Activated T-cell treated with anti-CD3 and anti-CD28 coated beads, Interleukin-2, amount 50 U/mL, for 4 hours (primary cell): ENCODE measurements around the gene TRDMT1. TPM values are rescaled to one million over a fixed set of nuclear protein-coding genes. Genes with fewer than 3 reads are reported as not detected.

ENCODE experiments used
- ATAC-seq, 2 donors: fragments of 200-7000 bp; cut with Tn5 transposase; one replicate each; pipeline ENCODE4 v1.10.0; 2021
- DNase-seq: peaks from one replicate; pipeline ENCODE4 v3.0.0-alpha.2; 2020
- H3K27me3 Mint-ChIP-seq: one replicate; pipeline ENCODE4 v1.8.0; 2021; ENCODE audit warnings: low read depth, mixed read lengths
- H3K36me3 Mint-ChIP-seq: one replicate; pipeline ENCODE4 v1.8.0; 2022; ENCODE audit warnings: mixed read lengths; ENCODE audit not compliant: insufficient read depth
- H3K4me1 Mint-ChIP-seq: one replicate; pipeline ENCODE4 v1.8.0; 2021; ENCODE audit warnings: low read depth, mixed read lengths
- H3K4me3 Mint-ChIP-seq: one replicate; pipeline ENCODE4 v1.8.0; 2021; ENCODE audit warnings: mild to moderate bottlenecking, moderate library complexity, mixed read lengths
- H3K9me3 Mint-ChIP-seq: one replicate; pipeline ENCODE4 v1.8.0; 2021; ENCODE audit warnings: mixed read lengths
- total RNA-seq, 3 donors: library from RNA; stranded (reverse); gene quantifications; one replicate each; pipeline ENCODE4 v1.2.1, GENCODE V29; 2021

TRDMT1 gene
- total RNA-seq, 3 donors from 2014 or later: 9.1 to 12.1 (median 10.9) TPM

DNA sequence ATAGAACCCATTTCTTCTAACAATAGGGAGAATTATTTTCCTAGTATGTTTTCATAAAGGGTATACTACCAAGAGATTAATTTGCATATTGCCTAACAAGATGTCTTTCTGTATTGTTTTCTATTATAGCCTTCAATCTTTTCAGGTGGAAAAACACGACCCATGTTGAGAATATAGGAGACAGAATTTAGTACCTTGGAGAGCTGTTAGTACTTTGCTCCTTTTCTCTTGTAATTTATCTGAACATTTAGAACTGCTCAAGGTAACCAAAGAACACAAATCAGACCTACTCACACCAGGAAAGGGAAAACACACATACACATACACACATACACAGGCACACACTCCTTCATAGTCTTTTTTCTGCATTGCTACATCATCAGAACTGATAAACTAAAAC, 7.8 kb upstream of the TRDMT1 start:
- Mint-ChIP-seq H3K4me1 (peaks cover 36% of the 10 kb centered on the region), H3K9me3 (no peaks in the 10 kb centered on the region), H3K36me3 (peaks cover 6% of the 10 kb centered on the region), H3K27me3 (no peaks in the 10 kb centered on the region), H3K4me3 (no peak overlapping the region)
- DNase-seq: no peak
- no peak for ATAC-seq

DNA sequence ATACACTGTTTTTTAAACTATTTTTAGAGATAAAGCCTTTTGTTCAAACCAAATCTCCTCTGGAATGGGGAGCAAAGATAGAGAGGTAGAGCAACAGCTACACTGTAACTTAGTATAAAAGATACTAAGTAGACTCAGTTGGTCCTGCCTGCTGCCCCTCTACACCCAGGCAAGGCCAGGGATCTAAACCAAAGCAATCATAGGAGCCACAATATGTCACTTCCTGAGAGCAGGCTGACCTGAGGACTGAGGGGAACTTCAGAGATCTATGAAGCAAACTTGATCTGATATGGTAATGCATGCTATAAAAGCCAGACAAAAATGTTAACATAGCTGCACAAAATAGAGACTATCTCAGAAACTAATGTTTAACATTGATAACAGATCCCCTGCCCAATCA, 7.0 kb upstream of the TRDMT1 start:
- H3K4me3 Mint-ChIP-seq: no peak overlapping the region
- H3K4me1 Mint-ChIP-seq: peaks cover 38% of the 10 kb centered on the region
- no peaks in the 10 kb centered on the region for H3K9me3 Mint-ChIP-seq
- peaks cover 5% of the 10 kb centered on the region for H3K36me3 Mint-ChIP-seq
- DNase-seq (no peak), ATAC-seq (no peak)
- no peaks in the 10 kb centered on the region for H3K27me3 Mint-ChIP-seq

DNA sequence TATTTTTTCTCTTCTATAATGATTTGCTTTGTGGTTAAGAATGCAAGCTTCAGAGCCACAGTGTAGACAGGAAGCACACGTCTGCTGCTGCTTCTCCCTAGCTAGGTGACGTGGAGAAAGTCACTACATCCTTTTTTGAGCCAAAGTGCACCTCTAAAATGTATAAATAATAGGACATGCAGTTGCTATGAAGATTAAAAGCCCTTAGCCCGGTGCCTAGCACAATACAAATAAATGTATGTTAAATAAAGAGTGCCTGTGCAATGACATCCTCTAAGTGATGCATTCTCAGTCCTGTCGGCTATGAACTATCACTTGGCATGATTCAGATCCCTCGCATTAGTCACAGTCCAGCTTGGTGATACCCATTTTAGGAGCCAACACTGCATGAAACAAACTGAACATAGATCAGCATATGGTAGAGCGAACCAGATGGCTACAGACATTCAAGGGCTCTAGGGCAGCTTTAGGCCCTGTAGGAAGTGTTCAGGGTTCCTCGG, 4.8 kb upstream of the TRDMT1 start:
- Mint-ChIP-seq H3K9me3 (no peaks in the 10 kb centered on the region), H3K4me3 (peak overlapping the region; percentile 37), H3K4me1 (peaks cover 45% of the 10 kb centered on the region), H3K27me3 (no peaks in the 10 kb centered on the region), H3K36me3 (no peaks in the 10 kb centered on the region)
- peak; percentile 83 to 87 for ATAC-seq
- peak; percentile 33 for DNase-seq

DNA sequence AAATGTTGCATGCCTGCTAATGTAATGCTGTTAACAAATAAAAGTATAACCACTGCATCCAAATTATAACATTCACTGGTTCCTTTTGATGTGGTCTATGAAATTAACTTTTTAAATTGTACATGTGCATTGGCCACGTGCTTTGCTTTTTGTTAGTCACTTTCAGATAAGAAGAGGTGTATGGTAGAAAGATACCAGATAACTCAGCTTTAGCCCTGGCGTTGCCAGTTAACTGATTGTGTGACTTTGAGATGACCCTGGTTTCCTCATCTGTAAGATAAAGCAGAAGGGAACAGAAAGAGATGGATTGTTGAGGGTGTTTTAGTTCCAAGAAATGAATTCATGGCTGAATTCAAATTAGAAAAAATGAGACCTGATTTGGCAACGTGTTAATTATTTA, 1.9 kb upstream of the TRDMT1 start:
- Mint-ChIP-seq H3K27me3 (no peaks in the 10 kb centered on the region), H3K4me1 (peaks cover 61% of the 10 kb centered on the region), H3K4me3 (no peak overlapping the region), H3K36me3 (no peaks in the 10 kb centered on the region), H3K9me3 (no peaks in the 10 kb centered on the region)
- DNase-seq: no peak
- no peak for ATAC-seq

DNA sequence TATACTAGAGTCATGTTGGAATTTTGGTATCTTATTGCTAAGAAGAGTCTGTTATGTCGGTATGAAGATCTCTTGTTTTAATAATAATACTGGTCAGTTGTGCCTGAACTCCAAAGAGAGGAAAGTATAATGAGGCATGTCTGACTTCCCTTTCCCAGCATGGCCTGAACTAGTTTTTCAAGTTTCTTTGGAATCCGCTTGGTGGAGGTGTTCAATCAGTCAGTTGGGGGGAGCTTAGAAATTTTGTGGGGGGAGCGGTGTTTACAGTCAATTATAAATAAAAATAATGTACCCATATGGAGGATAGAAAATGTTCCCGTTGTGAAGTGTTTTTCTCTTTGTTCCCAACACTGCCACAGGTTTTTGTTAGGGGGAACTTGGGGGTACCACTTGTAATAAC, 1.5 kb upstream of the TRDMT1 start:
- peaks cover 62% of the 10 kb centered on the region for H3K4me1 Mint-ChIP-seq
- no peak for ATAC-seq

DNA sequence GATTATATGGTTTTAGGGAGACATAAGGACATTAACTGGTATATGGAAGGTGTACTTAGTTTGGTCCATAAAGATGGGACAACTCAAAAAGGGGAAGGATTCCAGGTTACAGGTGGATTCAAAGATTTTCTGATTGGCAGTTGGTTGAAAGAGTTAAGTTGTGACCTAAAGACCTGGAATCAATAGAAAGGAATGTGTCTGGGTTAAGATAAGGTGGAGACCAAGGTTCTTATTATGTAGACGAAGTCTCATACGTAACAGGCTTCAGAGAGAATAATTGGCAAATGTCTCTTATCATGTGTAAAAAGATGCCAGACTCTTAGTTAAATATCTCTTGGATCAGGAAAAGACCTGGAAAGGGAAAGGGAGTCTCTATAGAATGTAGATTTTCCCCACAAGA, 1.0 kb upstream of the TRDMT1 start:
- DNase-seq (no peak), ATAC-seq (no peak)
- no peak overlapping the region for H3K4me3 Mint-ChIP-seq
- no peaks in the 10 kb centered on the region for H3K36me3 Mint-ChIP-seq
- H3K27me3 Mint-ChIP-seq: no peaks in the 10 kb centered on the region
- peaks cover 61% of the 10 kb centered on the region for H3K4me1 Mint-ChIP-seq
- H3K9me3 Mint-ChIP-seq: no peaks in the 10 kb centered on the region

More for the DNA sequence above, 1.5 kb upstream of the TRDMT1 start:
- DNase-seq: no peak
- Mint-ChIP-seq H3K27me3 (no peaks in the 10 kb centered on the region), H3K4me3 (no peak overlapping the region), H3K9me3 (no peaks in the 10 kb centered on the region), H3K36me3 (no peaks in the 10 kb centered on the region)

DNA sequence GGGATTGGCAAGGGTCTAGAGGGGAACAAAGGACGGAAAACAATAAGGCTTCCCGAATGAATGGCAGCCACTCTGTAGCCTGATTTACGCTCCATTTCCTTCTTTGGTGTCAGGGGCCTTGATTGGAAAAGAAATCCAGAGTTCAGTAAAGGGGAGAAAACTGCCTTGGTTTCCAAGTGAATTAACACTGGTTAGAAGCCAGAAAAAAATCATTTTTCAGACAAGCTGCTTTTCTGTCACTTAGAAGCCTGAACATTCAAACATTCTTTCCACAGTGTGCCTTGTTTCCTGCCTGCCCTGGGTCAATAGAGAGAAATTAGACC, 283 bp upstream of the TRDMT1 start:
- H3K27me3 Mint-ChIP-seq: no peaks in the 10 kb centered on the region
- no peaks in the 10 kb centered on the region for H3K9me3 Mint-ChIP-seq
- H3K4me3 Mint-ChIP-seq: peak overlapping the region; percentile 95
- DNase-seq: no peak
- no peak for ATAC-seq
- peaks cover 55% of the 10 kb centered on the region for H3K4me1 Mint-ChIP-seq
- H3K36me3 Mint-ChIP-seq: peaks cover 1% of the 10 kb centered on the region

DNA sequence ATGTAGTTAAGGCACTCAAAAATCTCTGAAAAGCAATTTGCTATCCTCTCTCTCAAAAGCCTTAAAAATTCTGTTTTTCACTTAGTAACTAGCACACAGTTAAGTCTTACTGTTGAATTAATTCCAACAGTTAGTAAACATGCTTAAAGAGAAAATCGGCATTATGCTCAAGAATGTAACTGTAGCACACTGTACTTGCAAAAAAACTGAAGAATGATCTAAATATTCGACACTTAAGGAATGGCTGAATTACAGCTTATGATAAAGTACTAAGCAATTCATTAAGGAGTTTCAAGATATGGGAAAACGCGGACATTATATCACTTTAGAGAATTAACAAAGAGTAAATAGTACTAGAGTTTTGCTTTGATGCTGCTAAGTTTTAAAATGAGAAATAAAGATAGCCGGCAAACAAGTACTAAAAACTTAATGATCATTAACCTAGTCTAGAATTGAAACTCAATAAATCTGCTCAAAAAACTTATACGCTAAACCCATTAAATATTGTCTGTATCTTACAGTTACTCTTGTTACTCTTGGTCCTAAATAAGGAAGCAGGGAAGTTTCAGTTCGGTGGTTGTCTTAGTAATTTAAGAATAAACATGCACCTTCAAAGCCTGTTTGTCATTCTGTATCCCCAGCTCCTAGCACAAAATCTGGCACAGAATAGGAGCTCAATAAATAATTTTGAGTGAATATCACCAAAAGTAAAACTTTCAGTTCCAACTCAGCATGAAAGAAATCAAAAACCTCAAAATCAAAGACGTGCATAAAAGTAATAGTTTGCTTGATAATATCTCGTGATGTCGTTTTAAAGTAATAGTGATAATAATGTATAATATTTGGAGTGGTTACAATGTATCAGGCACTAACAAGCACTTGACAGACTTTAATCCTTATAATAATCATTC, 1.2 kb downstream of the TRDMT1 start:
- no peaks in the 10 kb centered on the region for H3K9me3 Mint-ChIP-seq
- no peaks in the 10 kb centered on the region for H3K27me3 Mint-ChIP-seq
- H3K4me1 Mint-ChIP-seq: peaks cover 41% of the 10 kb centered on the region
- H3K36me3 Mint-ChIP-seq: peaks cover 1% of the 10 kb centered on the region
- peak overlapping the region; percentile 95 for H3K4me3 Mint-ChIP-seq
- ATAC-seq (no peak), DNase-seq (no peak)

DNA sequence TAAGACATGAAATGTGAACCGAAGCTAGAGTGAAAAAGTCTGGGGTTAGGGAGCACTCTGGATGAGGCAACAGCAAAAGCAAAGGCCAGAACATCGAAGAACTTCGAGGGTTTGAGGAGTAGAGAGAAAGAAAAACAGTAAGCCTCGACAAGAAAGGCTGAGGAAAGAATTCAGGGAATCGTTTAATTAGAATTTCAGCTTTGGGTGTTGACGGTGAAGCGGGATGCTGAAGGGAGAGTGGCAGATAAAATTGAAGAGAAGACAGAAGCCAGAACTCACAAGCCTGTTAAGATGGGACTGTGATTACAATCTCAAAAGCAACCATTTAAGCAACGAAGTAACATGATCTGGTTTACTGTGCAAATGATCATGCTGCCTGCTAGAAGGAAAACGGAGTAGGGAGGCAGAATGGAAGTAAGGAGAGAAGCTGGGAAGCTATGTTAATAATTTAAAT, 2.1 kb downstream of the TRDMT1 start:
- Mint-ChIP-seq H3K9me3 (no peaks in the 10 kb centered on the region), H3K36me3 (peaks cover 1% of the 10 kb centered on the region), H3K4me3 (peak overlapping the region; percentile 14), H3K27me3 (no peaks in the 10 kb centered on the region), H3K4me1 (peaks cover 37% of the 10 kb centered on the region)
- DNase-seq: no peak
- no peak for ATAC-seq

DNA sequence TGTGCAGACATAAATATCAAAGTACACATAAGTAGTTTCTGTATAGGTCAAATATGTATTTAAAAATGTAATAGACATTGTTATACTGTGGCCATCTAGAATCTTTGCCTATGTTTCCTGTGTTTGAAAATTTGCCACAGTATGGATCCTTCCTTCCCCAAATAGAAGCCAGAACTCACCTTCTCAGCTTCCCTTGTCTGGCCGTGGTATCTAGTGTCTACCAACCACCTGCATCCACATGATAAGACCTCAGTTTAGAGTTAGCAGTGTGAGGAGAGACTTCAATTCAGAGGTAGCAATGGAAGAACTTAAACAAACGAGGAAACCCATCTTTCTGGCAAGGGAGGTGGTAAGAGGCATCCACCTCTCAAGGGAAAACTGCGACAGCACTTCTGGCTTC, 4.9 kb downstream of the TRDMT1 start:
- no peak for ATAC-seq
- Mint-ChIP-seq H3K4me1 (peaks cover 23% of the 10 kb centered on the region), H3K36me3 (peaks cover 9% of the 10 kb centered on the region), H3K27me3 (no peaks in the 10 kb centered on the region), H3K9me3 (no peaks in the 10 kb centered on the region), H3K4me3 (no peak overlapping the region)
- no peak for DNase-seq

DNA sequence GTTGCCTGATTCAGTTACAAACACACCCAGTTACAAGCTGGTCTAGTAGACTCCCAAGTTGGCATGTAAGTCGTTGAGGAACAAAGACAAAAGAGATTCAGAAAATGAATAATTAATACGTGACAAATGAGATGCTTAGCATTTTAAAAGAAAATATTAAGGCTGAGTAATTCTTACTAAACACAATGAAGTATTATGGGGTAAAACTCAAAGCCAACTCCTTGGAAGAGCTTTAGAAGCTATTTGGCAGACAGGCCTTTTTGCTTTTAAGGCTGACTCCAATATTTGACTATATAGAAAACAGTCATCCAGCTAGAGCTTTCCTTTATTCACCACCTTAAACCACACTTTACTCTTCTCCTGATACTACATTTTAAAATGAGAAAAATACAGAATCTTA, 5.4 kb downstream of the TRDMT1 start:
- H3K4me3 Mint-ChIP-seq: no peak overlapping the region
- H3K27me3 Mint-ChIP-seq: no peaks in the 10 kb centered on the region
- peaks cover 21% of the 10 kb centered on the region for H3K4me1 Mint-ChIP-seq
- H3K9me3 Mint-ChIP-seq: no peaks in the 10 kb centered on the region
- DNase-seq (no peak), ATAC-seq (no peak)
- H3K36me3 Mint-ChIP-seq: peaks cover 9% of the 10 kb centered on the region

DNA sequence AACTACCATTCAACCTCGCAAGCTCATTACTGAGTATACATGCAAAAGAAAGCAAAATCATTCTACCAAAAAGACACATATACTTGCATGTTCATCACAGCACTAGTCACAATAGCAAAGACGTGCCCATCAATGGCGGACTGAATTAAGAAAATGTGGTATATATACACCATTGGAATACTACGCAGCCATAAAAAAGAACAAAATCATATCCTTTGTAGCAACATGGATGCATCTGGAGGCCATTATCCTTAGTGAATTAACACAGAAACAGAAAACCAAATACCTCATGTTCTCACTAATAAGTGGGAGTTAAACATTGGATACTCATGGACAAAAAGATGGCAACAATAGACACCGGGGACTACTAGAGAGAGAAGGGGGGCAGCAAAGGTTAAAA, 6.4 kb downstream of the TRDMT1 start:
- H3K4me3 Mint-ChIP-seq: no peak overlapping the region
- ATAC-seq (no peak), DNase-seq (no peak)
- H3K27me3 Mint-ChIP-seq: no peaks in the 10 kb centered on the region
- H3K9me3 Mint-ChIP-seq: no peaks in the 10 kb centered on the region
- peaks cover 9% of the 10 kb centered on the region for H3K36me3 Mint-ChIP-seq
- peaks cover 15% of the 10 kb centered on the region for H3K4me1 Mint-ChIP-seq

DNA sequence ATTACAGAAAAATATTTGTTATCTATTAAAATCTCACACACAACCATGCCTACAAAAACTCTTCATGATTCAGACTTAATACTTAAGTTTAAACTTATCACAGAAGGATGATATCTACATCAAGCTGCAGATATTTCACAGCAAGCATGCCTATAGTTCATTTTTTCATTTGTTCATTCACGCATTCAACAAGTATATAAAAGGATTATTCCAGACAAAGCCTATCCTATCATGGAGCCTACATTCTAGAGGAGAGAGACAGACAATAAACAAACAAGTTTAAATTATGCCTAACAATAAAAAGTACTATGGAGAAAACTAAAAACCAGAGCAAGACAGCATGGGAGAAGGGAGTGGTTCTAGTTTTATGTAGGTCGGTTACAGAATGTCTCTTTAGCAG, 10.9 kb downstream of the TRDMT1 start:
- ATAC-seq: no peak
- peaks cover 7% of the 10 kb centered on the region for H3K36me3 Mint-ChIP-seq

DNA sequence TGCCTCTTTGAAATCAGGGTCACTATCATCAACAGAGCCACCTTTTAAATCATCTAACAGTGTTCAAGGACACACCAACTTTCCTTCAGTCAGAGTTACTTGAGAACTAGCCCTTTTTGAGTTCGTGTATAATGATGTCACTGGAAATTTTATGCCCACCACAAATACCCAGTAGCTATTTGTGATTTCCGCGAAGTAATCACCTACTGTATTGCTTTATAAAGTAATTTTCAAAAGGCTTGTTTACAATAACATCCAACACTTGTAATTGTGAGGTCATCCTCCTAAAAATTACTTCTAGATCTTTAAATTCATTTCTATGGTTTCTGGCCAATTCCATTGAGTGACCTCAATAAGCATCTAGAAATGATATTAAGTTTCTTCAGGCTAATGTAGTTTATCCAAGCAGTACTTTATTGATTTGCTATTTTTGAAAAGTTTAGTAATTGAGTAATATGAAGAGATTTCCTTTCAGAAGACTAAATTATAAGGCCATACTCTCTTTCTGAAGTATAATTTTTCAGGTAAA, 12.8 kb downstream of the TRDMT1 start:
- DNase-seq (no peak), ATAC-seq (no peak)
- H3K36me3 Mint-ChIP-seq: peaks cover 5% of the 10 kb centered on the region
- peaks cover 5% of the 10 kb centered on the region for H3K4me1 Mint-ChIP-seq
- no peaks in the 10 kb centered on the region for H3K9me3 Mint-ChIP-seq
- no peaks in the 10 kb centered on the region for H3K27me3 Mint-ChIP-seq
- no peak overlapping the region for H3K4me3 Mint-ChIP-seq

More for the DNA sequence above, 10.9 kb downstream of the TRDMT1 start:
- Mint-ChIP-seq H3K4me3 (no peak overlapping the region), H3K9me3 (no peaks in the 10 kb centered on the region), H3K4me1 (peaks cover 3% of the 10 kb centered on the region), H3K27me3 (no peaks in the 10 kb centered on the region)
- DNase-seq: no peak

DNA sequence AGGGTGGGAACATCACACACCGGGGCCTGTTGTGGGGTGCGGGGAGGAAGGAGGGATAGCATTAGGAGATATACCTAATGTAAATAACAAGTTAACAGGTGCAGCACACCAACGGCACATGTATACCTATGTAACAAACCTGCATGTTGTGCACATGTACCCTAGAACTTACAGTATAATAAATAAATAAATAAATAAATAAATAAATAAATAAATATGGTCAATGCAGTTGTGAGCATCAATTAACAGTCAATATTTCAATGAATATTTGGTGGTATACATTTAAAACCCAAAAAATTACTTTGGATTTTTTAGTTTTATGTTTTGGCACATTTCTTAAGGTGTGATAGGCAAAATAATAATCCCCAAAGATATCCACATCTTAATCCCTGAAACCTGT, 15.6 kb downstream of the TRDMT1 start:
- H3K4me3 Mint-ChIP-seq: no peak overlapping the region
- DNase-seq (no peak), ATAC-seq (no peak)
- H3K4me1 Mint-ChIP-seq: peaks cover 5% of the 10 kb centered on the region
- H3K36me3 Mint-ChIP-seq: no peaks in the 10 kb centered on the region
- no peaks in the 10 kb centered on the region for H3K9me3 Mint-ChIP-seq
- no peaks in the 10 kb centered on the region for H3K27me3 Mint-ChIP-seq
